Measurements from ENCODE around the gene COA7.
"Not testable (repeated sequence)": the region's sequence is repeated elsewhere in the genome, so short reads cannot be mapped to it uniquely, and the experiment has no call there.

- TF ChIP-seq, protein P1, sequence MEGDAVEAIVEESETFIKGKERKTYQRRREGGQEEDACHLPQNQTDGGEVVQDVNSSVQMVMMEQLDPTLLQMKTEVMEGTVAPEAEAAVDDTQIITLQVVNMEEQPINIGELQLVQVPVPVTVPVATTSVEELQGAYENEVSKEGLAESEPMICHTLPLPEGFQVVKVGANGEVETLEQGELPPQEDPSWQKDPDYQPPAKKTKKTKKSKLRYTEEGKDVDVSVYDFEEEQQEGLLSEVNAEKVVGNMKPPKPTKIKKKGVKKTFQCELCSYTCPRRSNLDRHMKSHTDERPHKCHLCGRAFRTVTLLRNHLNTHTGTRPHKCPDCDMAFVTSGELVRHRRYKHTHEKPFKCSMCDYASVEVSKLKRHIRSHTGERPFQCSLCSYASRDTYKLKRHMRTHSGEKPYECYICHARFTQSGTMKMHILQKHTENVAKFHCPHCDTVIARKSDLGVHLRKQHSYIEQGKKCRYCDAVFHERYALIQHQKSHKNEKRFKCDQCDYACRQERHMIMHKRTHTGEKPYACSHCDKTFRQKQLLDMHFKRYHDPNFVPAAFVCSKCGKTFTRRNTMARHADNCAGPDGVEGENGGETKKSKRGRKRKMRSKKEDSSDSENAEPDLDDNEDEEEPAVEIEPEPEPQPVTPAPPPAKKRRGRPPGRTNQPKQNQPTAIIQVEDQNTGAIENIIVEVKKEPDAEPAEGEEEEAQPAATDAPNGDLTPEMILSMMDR (IDR thresholded peaks at IDR 0.05), result not testable (repeated sequence)
- not testable (repeated sequence) for TF ChIP-seq EZH2phosphoT487, EZH2 (IDR thresholded peaks at IDR 0.05)
Observed at GRCh38 chr1:52735371-52735770, 37.2 kb upstream of the COA7 start.

Data from neural progenitor cell (in vitro differentiated cells).